PC-3 (cell line): ENCODE results near the gene ST3GAL3. TPM values are rescaled to one million over a fixed set of nuclear protein-coding genes. Genes with fewer than 3 reads are reported as not detected.

Experiments used
- ATAC-seq: fragments of 200-7000 bp; cut with Tn5 transposase; 2 replicates; pipeline ENCODE4 v1.9.1; 2020; ENCODE audit warnings: mild to moderate bottlenecking, moderate library complexity
- BruUV-seq: library from RNA; stranded (reverse); fragments of 400-500 nt; replicated peaks from 2 replicates; lab custom pipeline; 2021; lab: Mats Ljungman, UMichigan
- CTCF ChIA-PET: fragments of 300-600 bp; sonication (Branson Sonifier 250); formaldehyde crosslinking; loops from one replicate; lab custom pipeline; 2022; ENCODE audit warnings: antibody characterized with exemption; lab: Charles Lee
- POLR2A ChIA-PET: fragments of 300-600 bp; sonication (Branson Sonifier 250); formaldehyde crosslinking; loops from one replicate; lab custom pipeline; 2022; ENCODE audit warnings: antibody characterized with exemption; ENCODE audit not compliant: unreplicated experiment; lab: Charles Lee
- DNase-seq: peaks from one replicate; pipeline ENCODE4 v3.0.0-alpha.2; 2015
- H2AFZ ChIP-seq: fragments of 300-600 bp; sonication (generic); 2 replicates; pipeline ENCODE4 v1.6.0; 2016; ENCODE audit warnings: antibody characterized with exemption, low read length
- H3F3A ChIP-seq: fragments of 300-600 bp; sonication (generic); one replicate; pipeline ENCODE4 v1.6.0; 2017; ENCODE audit warnings: antibody characterized with exemption, low read length, control low read depth, mild to moderate bottlenecking; ENCODE audit not compliant: unreplicated experiment
- H3K27ac ChIP-seq: fragments of 300-600 bp; sonication (generic); 2 replicates; pipeline ENCODE4 v1.5.1; 2016; ENCODE audit warnings: mild to moderate bottlenecking, low read length
- H3K27me3 ChIP-seq: fragments of 300-600 bp; sonication (generic); 2 replicates; pipeline ENCODE4 v1.6.1; 2016; ENCODE audit warnings: low read length, mixed read lengths
- H3K36me3 ChIP-seq: fragments of 300-600 bp; sonication (generic); 2 replicates; pipeline ENCODE4 v1.6.1; 2016; ENCODE audit warnings: low read depth, mixed run types, low read length, mixed read lengths
- H3K4me1 ChIP-seq: fragments of 300-600 bp; sonication (generic); 2 replicates; pipeline ENCODE4 v1.5.1; 2016; ENCODE audit warnings: low read length; ENCODE audit not compliant: insufficient read depth
- H3K4me2 ChIP-seq: fragments of 300-600 bp; sonication (generic); 2 replicates; pipeline ENCODE4 v1.6.0; 2016; ENCODE audit warnings: low read length
- H3K4me3 ChIP-seq: fragments of 300-600 bp; sonication (generic); 2 replicates; pipeline ENCODE4 v1.5.1; 2016; ENCODE audit warnings: mild to moderate bottlenecking, low read length, mixed read lengths
- H3K79me2 ChIP-seq: fragments of 300-600 bp; sonication (generic); 2 replicates; pipeline ENCODE4 v1.6.1; 2017; ENCODE audit warnings: low read length, mixed read lengths
- H3K9ac ChIP-seq: fragments of 300-600 bp; sonication (generic); 2 replicates; pipeline ENCODE4 v1.6.0; 2016; ENCODE audit warnings: mild to moderate bottlenecking, low read length
- H3K9me2 ChIP-seq: fragments of 300-600 bp; sonication (generic); replicated peaks from 2 replicates; pipeline ENCODE4 v1.6.1; 2016; ENCODE audit warnings: mixed run types, low read length, mixed read lengths
- H3K9me3 ChIP-seq: fragments of 300-600 bp; sonication (generic); 2 replicates; pipeline ENCODE4 v1.6.1; 2016; ENCODE audit warnings: low read length, mixed read lengths
- H4K20me1 ChIP-seq: fragments of 300-600 bp; sonication (generic); 2 replicates; pipeline ENCODE4 v1.6.1; 2016; ENCODE audit warnings: low read length, mixed read lengths
- CTCF ChIP-seq: fragments of 300-600 bp; sonication (generic); conservative IDR thresholded peaks from 2 replicates; pipeline ENCODE4 v1.5.1; 2017; ENCODE audit warnings: antibody characterized with exemption, low read depth, mild to moderate bottlenecking, low read length
- EZH2 ChIP-seq: fragments of 300-600 bp; sonication (generic); IDR thresholded peaks from one replicate; pipeline ENCODE4 v1.6.1; 2017; ENCODE audit warnings: antibody characterized with exemption, mild to moderate bottlenecking, low read length; ENCODE audit not compliant: unreplicated experiment
- EZH2phosphoT487 ChIP-seq: fragments of 300-600 bp; sonication (generic); IDR thresholded peaks from 2 replicates; pipeline ENCODE4 v1.6.1; 2018; ENCODE audit warnings: mild to moderate bottlenecking, antibody characterized with exemption, low read length, borderline replicate concordance
- intact Hi-C: fragments of 100-400 bp; cut with micrococcal nuclease; formaldehyde crosslinking; loops from 2 replicates; pipeline ENCODE4 v1.9.0; 2023
- total RNA-seq: library from RNA; depleted of rRNA; stranded (reverse); fragments of >200 nt; gene quantifications from 2 replicates; pipeline ENCODE4 v1.2.3, GENCODE V29; 2014

Gene ST3GAL3
- total RNA-seq, 1 experiment from 2014 or later, result 9.0 TPM

- BruUV-seq, result no TSS peak
Observed at GRCh38 chr1:43786201-43786958, 79.0 kb downstream of the ST3GAL3 start.

GRCh38 chr1:43786960-43787359 is 79.6 kb downstream of the ST3GAL3 start:
- Histone ChIP-seq H3K27ac (no peak overlapping the region), H4K20me1 (no peaks in the 10 kb centered on the region), H3K27me3 (no peaks in the 10 kb centered on the region), H3K4me1 (peaks cover 19% of the 10 kb centered on the region), H3K36me3 (no peaks in the 10 kb centered on the region), H3K9me2 (no peaks in the 10 kb centered on the region), H3K9ac (no peak overlapping the region), H3K4me3 (no peak overlapping the region), H3K4me2 (no peak overlapping the region), H2AFZ (no peak overlapping the region), H3K79me2 (no peaks in the 10 kb centered on the region), H3K9me3 (no peaks in the 10 kb centered on the region), H3F3A (no peaks in the 10 kb centered on the region)
- no peak for ATAC-seq
- no peak for DNase-seq
- BruUV-seq, result no TSS peak
- intact Hi-C loops, result no loop called here
- ChIA-PET CTCF (interaction anchor here (0.8 kb wide), 1 partner anchor 24 kb away, joined by 4 read pairs; no protein-coding TSS in a partner anchor), POLR2A (interaction anchor here (0.6 kb wide), 1 partner anchor 14 kb away, joined by 3 read pairs; no protein-coding TSS in a partner anchor)
- TF ChIP-seq EZH2phosphoT487 (no peak), EZH2 (no peak), CTCF (no peak)

More at GRCh38 chr1:43786201-43786958, 79.0 kb downstream of the ST3GAL3 start:
- ChIA-PET POLR2A (interaction anchor here (0.6 kb wide), 1 partner anchor 13 kb away, joined by 3 read pairs; no protein-coding TSS in a partner anchor), CTCF (no interaction called here)
- no peaks in the 10 kb centered on the region for H4K20me1 ChIP-seq
- ATAC-seq (no peak), DNase-seq (no peak)
- H3F3A ChIP-seq, result no peaks in the 10 kb centered on the region
- H3K36me3 ChIP-seq, result no peaks in the 10 kb centered on the region
- intact Hi-C loops, result no loop called here
- H3K9ac ChIP-seq, result no peak overlapping the region
- H3K4me2 ChIP-seq, result no peak overlapping the region
- H3K9me3 ChIP-seq, result no peaks in the 10 kb centered on the region
- H2AFZ ChIP-seq, result no peak overlapping the region
- peaks cover 19% of the 10 kb centered on the region for H3K4me1 ChIP-seq
- H3K9me2 ChIP-seq, result no peaks in the 10 kb centered on the region
- TF ChIP-seq EZH2, result no peak
- TF ChIP-seq CTCF, result no peak
- no peak for TF ChIP-seq EZH2phosphoT487
- no peak overlapping the region for H3K27ac ChIP-seq
- no peak overlapping the region for H3K4me3 ChIP-seq
- H3K27me3 ChIP-seq, result no peaks in the 10 kb centered on the region
- no peaks in the 10 kb centered on the region for H3K79me2 ChIP-seq
